ENCODE measurements around the gene TRIM29. TPM values are rescaled to one million over a fixed set of nuclear protein-coding genes. Genes with fewer than 3 reads are reported as not detected.

Gene TRIM29
- total RNA-seq, 1 donor from 2014 or later = 192 TPM

DNA sequence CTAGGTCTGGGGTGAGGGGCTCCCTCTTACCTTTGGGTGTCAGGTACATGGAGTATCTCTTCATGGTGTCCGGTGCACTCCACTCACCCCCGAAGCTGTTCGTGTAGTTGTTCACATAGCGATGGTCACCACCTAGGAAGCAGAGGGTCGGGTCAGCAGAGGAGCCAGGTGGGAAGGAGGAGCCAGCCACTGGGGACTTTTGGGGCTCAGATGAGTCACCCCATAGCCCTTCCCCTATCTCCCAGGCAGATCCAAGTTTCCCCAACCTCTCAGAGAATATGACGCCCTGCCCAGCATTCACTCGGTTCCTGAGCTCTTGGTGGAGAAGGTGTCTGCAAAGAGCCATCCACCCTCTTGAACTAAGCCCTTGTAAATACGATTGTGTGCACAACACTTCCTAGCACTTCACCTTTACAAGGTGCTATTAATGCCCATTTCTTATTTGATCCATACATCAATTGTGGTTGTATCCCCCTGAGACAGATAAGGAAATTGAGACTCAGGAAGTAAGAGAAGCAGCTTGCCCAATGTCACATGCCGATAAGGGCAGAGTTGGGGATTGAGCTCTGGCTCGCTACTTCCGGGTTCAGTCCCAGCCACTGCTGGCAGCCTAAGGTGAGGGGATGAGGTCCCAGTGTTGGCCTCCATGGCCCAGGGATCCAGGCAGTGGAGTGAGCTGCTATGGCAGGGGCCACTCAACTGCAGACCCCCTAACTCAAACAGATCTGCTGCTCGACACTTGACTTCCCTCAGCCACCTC lies 14.8 kb downstream of the TRIM29 start:
- no peak for DNase-seq

DNA sequence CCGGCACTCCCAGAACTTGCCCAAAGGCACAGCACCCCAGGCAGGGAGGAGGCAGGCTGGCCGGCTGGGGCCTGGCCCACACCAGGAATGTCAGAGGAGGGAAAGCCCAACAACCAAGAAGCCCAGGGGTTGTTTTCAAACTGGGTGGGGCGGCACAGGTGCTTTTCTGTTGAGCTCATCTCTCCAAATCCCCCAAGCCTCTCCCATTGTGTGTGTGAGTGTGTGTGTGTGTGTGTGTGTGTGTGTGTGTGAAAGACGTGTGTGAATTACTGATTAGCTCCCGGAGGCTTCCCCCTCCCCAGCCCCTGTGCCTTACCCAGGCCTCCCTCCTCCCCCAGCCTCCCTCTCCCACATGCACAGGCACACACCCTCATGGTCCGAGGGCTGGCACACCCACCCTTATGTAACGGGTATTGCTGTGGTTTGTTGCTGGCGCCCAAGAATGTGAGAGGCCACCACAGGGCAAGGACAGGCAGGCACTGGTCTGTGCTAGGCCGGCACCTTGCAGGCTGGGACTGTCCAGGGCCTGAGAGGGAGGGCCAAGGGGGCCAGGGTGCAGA lies 15.9 kb downstream of the TRIM29 start:
- peak; percentile 76 for DNase-seq

DNA sequence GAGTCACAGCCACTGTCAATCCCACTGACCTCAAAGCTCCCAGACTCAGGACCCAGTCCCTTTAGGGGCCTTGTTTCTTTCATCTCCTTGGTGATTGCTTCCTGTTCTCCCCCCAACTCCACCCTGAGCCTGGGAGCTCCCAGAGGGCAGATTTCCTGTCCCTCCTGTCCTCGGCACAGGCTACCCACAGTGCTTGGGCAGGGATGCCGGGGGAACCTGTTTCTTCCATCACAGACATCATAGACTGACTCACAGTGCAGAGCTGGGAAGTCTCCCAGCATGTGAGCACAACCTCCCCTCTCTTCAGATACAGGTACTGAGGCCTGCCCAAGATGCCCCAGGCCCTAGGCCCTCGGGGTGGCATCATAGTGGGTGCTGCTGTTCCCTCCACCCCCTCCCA lies 16.6 kb downstream of the TRIM29 start:
- no peak for DNase-seq

DNA sequence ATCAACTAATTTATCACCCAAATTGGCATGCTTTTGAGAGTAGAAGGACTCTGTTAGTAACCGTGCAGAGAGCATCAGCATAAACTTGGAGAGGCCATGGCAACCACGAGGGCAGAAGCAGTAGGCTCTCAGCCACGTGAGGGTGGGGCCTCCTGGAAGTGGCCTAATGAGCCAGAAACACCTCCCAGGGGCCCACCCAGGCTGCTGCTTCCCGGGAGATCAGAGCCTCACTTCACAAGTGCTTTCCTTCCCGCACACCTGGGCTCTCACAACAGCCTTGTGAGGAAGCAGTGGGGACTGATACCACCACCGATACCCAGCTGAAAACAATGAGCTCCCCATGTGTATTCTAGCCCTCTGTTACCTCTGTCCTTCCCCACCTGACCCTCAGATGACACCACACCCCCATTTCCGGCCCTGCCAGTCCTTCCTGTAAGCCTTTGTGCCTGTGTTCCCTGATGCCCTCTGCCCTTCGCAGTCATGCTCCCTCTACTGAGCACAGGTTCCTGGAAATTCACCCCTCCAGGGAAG lies 17.0 kb downstream of the TRIM29 start:
- no peak for DNase-seq

DNA sequence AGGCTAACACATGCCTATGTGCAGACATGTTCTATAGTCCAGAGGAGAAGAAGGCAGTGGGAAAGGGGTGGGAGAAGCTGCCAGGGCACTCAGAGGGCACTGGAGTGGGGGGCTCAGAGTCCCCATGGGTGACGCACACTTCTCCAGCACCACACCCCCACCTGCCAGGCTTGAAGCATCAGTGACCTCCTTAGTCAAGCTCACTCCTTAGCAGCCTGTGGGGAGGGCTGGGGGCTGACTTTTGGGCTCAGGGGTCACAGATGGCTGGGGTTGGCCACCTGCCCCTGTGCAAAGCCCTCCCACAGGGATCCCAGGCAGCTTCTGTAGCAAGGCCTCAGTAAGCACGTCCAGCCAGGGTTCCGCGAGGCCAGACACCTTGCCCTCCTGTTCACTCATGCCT lies 18.8 kb downstream of the TRIM29 start:
- DNase-seq = no peak

DNA sequence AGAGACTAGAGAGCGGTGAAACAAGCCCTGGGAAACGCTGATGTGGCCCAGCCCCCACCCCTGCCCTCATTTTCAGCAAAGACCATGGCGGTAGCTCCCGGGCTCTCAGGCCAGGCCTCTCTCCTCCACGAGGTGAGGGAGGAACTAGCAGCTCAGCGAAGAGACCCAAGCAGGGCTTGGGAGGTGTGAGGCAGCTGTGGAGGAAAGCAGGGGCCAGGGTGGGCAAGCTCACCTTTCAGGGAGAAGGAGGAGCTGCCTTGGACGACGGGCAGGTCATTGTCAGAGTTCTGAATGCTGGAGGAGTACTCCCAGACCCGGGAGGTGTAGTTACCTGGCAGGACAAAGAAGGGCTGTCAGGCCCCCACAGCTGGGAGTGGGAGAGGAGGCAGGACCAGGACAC lies 19.9 kb downstream of the TRIM29 start:
- DNase-seq = no peak

DNA sequence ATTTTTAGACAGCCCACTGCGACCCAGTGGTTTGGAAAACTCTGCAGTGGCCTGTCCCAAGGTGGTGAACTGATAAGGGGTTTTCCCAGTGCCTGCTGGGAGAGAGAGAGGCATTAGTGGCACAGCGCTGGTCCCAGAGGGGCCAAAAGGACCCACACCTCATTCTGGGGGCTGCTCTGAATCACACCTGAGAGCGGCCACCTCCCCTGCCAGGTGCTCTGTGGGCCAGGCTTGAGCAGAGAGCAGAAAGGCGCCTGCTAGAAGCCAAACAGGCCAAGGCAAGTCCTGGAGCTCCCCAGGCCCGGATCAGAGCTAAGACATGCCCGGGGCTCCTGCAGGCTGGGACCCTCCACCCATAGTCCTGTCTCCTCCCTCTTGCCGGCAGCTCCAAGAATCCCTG lies 20.9 kb downstream of the TRIM29 start:
- no peak for DNase-seq

DNA sequence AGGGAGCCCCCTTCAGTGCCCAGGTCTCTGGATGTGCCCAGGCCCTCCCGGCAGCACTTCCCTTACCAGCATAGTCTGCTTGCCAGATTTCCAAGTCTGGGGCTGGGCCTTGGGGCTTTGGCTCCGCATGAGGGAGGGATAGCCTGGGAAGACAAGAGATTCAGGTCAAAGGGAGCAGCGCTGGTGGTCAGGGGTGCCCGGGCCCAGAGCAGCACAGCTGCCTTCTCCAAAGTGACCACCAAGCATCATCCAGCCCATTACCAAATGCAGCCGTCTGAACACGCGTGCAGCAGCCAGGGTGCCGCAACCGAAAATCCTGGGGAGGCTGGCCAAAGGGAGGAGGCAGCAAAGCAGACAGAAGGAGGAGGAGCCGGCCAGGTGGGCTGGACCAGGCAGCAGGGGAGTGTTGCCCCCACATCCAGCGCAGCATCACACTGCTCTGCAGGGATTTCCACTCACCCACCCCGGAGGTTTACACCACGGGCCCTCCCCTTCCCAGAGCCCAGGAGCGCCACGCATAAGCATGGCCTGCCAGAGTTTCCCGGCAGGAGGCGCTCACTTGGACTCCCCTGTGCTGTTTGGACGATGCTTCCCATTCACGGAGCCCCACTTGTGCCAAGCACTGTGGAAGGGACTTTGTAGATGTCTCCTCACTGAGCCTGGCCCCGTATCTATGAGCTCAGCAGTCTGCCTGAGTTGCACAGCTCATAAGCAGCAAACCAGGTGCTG lies 22.5 kb downstream of the TRIM29 start:
- no peak for DNase-seq

DNA sequence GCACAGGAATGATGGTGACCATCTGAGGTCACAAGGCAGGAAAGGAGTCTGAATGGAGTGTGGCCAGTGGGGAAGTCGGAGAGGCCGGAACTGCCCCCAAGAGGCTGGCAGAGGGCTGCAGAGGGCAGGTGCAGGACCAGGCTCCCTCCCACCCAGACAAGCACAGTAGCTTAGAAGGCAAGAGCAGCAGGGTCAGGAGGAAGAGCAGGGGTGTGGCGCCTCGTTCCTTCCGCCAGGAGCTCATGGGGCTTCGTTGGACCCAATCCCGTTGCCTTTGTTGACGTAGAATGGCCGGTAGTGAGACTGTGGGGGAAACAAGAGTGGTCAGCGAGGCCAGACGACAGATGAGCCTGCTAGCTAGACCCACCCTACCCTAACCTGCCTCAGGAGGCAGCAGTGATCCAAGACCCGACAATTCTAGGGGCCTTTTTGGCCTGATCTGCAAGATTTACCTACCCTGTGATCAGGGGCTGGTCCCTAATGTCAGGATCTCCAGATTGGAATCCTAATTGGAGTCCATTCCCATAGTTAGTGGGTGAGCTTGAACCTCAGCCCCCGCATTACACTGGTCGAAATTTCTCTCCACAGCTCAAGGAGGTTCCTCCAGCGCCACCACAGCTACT lies 25.6 kb downstream of the TRIM29 start:
- DNase-seq = no peak

DNA sequence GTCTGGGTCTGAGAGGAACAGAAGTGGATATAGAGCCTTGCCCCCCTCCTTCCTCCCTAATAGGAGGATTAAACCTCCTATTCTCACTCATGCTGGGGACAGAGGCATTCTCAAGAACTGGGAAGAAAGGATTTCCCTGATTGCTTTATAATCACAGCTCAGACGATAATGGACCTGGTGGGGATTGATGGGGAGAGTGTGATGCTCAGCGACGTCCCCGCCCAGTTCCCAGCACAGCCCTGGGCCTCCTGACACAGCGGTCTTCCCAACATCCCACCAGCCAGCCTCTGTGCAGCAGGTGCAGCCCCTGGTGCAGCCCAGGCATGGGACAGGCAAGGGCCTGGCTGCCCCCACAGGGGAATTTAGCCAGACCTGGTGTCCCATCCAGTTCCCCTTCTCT lies 28.4 kb downstream of the TRIM29 start:
- DNase-seq = no peak

DNA sequence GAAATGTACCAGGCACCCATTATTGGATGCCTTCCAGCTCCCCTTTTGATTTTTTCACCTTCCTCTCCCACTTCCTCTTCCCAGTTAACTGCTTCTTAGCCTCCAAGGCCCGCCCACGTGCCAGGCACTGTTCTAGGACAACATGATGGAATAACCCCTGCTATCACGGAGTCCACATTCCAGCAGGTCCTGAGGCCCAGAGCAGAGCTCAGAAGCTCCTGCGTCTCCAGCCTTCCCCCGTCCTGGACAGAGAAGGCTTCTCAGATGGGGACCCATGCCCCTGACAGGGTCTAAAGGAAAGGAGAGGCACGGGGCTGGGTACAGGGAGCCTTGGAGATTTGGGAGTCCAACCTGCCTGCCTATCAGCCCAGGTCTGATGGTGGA lies 29.1 kb downstream of the TRIM29 start:
- no peak for DNase-seq

DNA sequence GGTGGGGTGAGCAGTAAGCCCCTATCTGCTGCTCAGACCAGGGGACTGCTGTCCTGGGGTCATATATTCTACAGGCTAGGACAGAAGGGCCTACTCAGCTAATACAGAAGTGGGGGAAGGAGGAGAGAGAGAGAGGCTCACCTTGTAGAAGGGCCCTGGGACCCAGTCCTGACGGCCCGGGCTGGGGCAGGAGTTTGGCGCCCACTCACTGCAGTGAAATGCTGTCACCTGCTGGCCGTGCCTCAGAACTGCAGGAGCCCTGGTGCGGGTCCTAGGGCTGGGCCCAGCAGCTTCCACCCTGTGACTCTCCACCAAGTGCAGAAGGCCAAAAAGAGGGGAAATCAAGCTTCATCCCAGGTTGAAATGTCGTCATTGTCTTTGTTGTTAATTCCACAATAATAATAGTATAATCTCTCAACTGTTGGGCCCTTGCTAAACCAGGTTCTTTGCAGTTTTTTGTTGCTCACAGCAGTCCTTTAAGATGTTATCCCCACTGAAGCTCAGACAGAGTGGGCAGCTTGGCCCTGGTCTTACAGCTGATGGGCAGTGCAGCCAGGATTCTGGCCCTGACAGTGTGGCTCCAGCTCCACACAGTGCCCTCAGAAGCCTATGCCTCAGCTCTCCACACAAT lies 29.6 kb downstream of the TRIM29 start:
- DNase-seq = peak; percentile 86

DNA sequence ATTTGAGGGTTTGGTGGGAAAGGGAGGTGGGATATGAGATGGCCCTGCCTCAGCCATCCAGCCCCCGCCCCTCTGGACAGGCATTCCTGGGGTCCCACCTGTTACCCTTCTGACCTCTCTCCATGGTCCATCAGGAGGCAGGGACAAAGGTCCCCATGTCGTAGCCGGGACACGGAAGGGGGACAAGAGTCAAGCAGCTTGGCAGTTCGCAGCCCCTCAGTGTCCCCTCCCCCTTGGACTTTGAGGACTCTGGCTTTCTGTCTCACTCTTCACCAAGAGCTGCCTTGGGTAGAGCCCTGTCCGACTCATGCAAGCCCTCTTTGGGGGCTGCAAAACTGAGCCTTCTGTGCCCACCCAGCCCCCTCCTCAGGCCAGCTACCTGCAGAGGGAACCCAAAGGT lies 30.2 kb downstream of the TRIM29 start:
- no peak for DNase-seq

DNA sequence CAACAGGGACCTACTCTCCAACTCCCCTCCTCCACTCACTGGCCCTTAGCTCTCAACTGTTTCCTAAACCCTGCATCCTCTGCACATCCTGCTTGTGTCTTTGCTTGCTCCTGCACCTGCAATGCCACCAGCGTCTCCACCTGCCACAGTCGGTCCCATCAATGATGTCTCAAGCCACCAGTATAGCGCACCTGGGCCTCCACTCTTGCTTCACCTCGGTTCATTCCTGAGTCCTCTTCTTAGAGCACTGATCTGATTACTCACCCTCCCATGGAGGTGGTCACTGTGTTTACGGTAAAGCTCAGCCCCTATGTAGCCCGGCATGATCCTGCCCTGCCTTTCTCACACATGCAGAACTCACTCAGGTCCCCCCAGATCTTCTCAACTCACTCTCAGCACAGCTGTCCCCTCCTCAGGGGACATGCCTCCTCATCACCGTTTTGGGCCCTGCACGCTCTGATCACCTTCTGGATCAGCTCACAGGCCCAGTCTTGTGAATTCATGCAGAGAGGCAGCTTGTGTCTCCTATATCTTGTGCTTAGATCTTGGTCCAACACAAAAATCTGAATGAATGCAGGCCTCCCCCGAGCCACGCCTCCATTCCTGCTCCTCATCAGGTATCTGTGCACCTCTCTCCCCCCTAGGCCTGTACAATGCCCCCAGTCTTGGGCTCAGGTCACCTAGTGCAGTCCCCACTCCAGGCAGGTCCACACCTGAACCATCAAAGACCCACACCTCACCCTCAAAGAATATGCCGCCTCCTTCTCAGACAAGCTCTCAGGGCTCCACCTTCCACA lies 31.4 kb downstream of the TRIM29 start:
- no peak for DNase-seq

DNA sequence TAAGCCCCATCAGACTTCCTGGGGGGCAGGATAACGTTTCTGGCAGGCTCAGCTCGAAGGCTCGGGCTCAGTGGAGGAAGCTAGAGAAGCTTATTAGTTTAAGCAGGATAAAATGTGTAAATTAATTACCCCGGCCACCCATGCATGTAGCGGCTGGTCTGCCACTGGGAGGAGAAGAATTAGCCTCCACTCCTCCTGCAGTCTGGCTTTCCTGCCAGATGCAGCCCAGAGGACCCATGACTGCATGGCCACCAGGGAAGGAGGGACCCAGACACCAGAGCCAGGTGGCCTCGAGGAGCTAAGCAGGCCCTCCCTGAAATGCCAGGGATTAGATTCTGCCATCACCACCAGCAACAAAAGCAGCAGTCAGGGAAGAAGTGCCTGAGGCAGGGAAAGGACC lies 32.3 kb downstream of the TRIM29 start:
- no peak for DNase-seq

DNA sequence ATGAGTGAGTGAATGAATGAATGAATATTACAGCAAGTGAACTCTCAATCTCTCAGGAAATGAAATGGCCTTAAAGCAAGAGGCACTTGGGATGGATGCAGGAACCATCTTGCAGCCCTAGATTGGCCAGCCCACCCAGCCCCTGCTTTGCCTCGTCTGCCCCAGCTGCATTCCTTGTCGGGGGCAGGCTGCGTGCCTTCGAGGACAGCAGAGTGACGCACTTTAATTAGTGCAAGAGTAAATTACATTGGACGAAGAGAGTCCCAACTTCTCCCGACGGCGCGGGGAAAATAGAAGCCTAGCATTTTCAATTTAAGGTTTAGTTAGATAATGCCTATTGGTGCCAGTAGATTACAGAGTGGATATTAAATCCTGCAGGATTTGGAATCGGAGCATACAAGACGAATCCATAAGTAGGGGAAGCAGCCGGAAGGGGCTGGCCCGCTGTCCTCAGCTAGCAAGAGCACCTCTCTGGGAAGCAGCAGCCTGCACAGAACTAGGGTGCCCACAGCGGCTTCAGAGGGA lies 33.8 kb downstream of the TRIM29 start:
- DNase-seq = no peak

DNA sequence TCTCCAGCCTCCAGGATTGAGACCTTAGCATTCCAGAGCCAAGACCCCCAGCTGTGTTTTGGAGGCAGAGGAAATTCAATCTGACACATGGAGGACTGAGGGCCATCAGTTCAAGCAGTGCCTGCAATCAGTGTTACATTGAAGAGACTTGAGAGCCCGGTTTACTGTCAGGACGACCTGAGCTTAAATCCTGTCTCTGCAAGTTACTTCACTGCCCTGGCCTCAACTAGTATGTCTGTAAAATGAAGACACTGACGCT lies 35.1 kb downstream of the TRIM29 start:
- DNase-seq = no peak

DNA sequence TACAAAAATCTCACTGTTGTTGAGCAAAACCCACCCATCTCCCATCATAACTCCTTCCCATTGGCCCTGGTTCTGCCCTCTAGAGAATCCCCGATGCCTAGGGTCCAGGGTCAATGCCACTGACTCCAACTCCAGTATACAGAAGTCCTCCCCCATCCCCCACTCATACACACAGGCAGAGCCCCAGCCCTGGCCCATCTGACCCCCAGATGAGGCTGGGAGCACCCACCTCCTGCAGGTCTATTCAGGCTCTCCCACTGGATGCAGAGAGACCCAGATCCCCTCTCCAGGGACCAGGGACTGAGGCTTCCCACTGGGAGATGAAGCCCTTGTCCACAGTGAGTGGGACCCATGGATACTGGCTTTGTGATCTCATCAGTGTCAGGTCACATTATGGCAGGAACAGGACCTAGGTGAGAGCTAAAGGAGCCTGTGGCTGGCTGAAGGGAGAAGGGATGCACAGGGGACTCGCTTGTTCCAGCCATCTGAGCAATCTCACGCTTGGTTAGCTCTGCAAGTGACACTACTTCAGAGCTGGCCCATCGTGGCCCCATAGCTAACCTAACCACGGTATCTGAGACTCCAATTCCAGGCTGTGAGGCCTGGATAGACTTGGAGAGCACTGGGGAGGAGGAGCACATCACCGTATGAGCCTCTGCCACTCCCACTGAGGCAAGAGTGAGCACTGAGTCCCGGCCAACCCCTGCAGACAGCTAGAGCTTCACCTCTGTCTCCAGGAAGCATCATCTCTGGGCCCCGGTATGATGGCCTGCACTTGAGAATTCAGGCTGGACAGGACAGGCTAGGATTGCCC lies 35.7 kb downstream of the TRIM29 start:
- DNase-seq = no peak

DNA sequence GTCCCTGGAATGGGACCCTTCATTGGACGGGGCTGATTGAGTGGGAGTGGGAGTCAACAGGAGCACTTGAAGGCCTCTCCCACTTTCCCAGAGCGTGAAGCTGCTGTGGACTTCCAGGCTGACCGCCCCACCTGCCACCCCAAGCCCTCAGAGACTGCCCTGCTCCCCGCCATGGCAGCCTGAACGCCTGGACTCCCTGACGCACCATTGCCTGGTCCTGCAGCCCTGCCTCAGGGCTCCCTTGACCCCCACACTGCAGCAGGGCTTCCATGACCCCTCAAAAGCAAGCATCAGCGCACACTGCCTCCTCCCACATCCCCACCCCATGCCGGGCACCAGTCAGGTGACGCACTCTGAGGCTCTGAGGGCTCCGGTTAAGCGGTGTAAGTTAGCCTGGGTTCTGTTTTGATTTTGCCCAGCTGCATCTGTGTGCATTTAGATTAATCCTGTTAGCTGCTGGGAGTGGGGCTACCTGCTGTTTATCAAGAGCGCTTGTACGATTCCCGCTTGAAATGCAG lies 39.4 kb downstream of the TRIM29 start:
- DNase-seq = no peak

DNA sequence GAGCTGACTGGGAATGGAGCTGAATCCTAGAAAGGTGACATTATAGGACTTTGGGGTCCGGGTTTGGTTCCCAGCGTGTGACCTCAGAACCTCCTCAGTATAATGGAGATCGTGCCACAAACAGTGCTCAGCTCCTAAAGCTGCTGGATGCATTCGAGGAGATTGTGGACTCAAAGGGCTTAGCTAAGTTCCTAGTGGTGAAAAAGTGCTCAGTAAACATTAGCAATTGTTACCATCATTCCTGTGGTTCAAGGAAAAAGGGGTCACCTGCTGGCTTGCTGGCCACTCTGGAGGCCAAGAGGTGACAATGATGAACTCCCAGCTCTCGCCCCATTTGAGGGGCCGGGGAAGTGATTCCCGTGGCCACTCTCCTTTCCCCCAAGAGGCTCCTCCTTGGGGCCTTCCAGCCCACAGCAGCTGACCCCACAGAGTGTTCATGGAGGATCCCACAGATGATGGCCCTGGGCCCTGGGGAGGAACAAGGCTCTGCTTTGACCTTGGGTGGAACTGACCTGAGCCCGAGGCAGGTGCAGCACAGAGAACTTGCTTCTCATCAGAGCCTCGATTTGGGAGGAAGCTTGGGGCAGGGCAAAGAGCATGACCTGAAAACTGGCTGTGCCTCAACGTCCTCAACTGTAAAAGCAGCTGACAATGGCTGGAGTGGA lies 40.1 kb downstream of the TRIM29 start:
- DNase-seq = no peak
